B cell (primary cell): ENCODE results near the gene NPHP4.

Experiments used
- EZH2 ChIP-seq: IDR thresholded peaks from 2 replicates; pipeline ENCODE4 v1.6.1; 2012; ENCODE audit warnings: borderline replicate concordance, low read depth, mild to moderate bottlenecking, moderate library complexity, low read length; ENCODE audit not compliant: insufficient read depth, poor library complexity, severe bottlenecking
- TF ChIP-seq, protein P1 (sequence below): fragments of 200-600 bp; IDR thresholded peaks from one replicate; pipeline ENCODE4 v1.8.0; 2022; ENCODE audit warnings: antibody characterized with exemption, mild to moderate bottlenecking

DNA sequence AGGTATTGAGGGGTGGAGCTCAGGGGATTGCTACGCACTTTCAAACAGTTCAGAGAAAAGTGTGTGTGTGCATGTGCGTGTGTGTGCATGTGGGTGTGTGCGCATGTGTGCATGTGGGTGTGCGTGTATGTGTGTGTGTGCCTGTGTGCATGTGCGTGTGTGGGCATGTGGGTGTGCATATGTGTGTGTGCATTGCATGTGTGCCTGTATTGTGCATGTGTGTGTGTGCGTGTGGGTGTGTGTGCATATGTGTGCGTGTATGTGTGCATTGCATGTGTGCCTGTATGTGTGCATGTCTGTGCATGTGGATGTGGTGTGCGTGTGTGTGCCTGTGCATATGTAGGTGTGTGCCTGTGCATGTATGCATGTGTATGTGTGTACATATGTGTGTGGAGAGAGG, 40.9 kb upstream of the NPHP4 start:
- TF ChIP-seq, protein P1, sequence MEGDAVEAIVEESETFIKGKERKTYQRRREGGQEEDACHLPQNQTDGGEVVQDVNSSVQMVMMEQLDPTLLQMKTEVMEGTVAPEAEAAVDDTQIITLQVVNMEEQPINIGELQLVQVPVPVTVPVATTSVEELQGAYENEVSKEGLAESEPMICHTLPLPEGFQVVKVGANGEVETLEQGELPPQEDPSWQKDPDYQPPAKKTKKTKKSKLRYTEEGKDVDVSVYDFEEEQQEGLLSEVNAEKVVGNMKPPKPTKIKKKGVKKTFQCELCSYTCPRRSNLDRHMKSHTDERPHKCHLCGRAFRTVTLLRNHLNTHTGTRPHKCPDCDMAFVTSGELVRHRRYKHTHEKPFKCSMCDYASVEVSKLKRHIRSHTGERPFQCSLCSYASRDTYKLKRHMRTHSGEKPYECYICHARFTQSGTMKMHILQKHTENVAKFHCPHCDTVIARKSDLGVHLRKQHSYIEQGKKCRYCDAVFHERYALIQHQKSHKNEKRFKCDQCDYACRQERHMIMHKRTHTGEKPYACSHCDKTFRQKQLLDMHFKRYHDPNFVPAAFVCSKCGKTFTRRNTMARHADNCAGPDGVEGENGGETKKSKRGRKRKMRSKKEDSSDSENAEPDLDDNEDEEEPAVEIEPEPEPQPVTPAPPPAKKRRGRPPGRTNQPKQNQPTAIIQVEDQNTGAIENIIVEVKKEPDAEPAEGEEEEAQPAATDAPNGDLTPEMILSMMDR: no peak
- no peak for TF ChIP-seq EZH2
